ENCODE results near the gene EHMT1. TPM values are rescaled to one million over a fixed set of nuclear protein-coding genes. Genes with fewer than 3 reads are reported as not detected.

The EHMT1 gene
- total RNA-seq, 1 donor from 2014 or later, result 96.5 TPM

GRCh38 chr9:137598943-137599342, 19.9 kb upstream of the EHMT1 start:
- intact Hi-C loops (cut with micrococcal nuclease), result no loop called here
- H3K27ac Mint-ChIP-seq, result no peak overlapping the region
- H3K27me3 Mint-ChIP-seq (ENCODE audit: low read depth), result no peaks in the 10 kb centered on the region
- no peaks in the 10 kb centered on the region for H3K9me3 Mint-ChIP-seq
- DNase-seq (ENCODE audit: low spot score), result no peak
- H3K4me3 Mint-ChIP-seq (ENCODE audit: low read depth), result no peak overlapping the region
- no peaks in the 10 kb centered on the region for H3K36me3 Mint-ChIP-seq (ENCODE audit: low read depth)
- H3K4me1 Mint-ChIP-seq (ENCODE audit: low read depth), result peaks cover 7% of the 10 kb centered on the region

GRCh38 chr9:137602661-137603060, 16.1 kb upstream of the EHMT1 start:
- DNase-seq (ENCODE audit: low spot score), result no peak
- Mint-ChIP-seq H3K27ac (no peak overlapping the region), H3K4me3 (ENCODE audit: low read depth) (peak overlapping the region; percentile 16), H3K36me3 (ENCODE audit: low read depth) (peaks cover 2% of the 10 kb centered on the region), H3K27me3 (ENCODE audit: low read depth) (no peaks in the 10 kb centered on the region), H3K9me3 (no peaks in the 10 kb centered on the region), H3K4me1 (ENCODE audit: low read depth) (peaks cover 17% of the 10 kb centered on the region)
- intact Hi-C loops (cut with micrococcal nuclease), result loop anchor here (10.0 kb wide), 1 partner anchor 138 kb away; no protein-coding TSS in a partner anchor

DNA sequence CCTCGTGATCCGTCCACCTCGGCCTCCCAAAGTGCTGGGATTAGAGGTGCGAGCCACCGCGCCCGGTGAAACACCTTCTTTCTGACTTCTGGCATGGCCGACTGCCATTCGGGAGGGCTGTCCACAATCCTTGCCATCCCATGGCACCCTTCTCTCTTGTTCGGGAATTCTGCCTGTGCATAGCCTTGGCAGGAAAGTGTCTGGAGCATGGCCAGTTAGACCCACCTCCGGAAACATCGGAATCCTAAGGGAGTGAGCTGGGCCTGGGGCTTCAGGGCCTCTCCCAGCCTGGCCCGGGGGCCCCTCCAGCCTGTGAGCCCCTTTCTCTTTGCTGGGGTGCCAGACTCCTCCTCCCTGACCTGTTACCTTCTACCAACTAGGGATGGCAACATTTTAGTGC, 14.9 kb upstream of the EHMT1 start:
- intact Hi-C loops (cut with micrococcal nuclease), result loop anchor here (10.0 kb wide), 1 partner anchor 139 kb away; no protein-coding TSS in a partner anchor
- Mint-ChIP-seq H3K27ac (no peak overlapping the region), H3K27me3 (ENCODE audit: low read depth) (no peaks in the 10 kb centered on the region), H3K9me3 (no peaks in the 10 kb centered on the region), H3K4me1 (ENCODE audit: low read depth) (peaks cover 18% of the 10 kb centered on the region), H3K4me3 (ENCODE audit: low read depth) (peak overlapping the region; percentile 43), H3K36me3 (ENCODE audit: low read depth) (peaks cover 2% of the 10 kb centered on the region)
- no peak for DNase-seq (ENCODE audit: low spot score)

DNA sequence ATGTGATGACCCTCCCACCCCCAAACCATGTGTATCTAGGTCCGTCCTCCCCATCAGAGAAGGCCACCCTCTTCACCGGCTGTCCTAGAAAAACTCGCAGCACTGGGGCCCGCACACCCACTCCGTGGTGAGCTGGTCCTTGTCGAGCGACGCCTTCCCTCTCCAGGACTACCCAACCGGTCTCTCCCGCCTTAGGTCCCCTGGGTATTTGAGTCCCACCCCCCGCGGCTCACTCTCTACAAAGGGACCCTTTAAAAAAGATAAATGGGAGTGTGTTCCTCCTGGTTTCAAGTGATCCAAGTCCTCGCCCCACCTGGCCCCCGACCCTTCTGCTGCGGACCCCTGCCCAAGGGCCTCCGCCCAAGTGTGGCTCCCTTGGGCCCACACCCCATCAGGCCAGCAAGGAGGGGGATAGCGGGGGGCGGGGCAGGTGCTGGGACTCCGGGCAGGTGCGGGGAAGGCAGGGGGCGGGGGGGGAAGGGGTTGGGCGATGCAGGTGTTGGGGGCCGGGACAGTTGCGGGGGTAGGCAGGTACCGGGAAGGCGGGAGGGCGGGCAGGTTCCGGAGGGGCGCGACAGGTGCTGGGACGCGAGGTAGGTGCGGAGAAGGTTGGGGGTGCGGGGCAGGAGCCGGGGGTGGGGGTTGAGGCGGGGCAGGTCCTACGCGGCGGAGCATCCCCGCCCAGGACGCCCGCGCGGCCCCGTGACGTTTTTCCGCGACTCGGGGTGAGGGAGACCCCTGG, 14.3 kb upstream of the EHMT1 start:
- Mint-ChIP-seq H3K4me3 (ENCODE audit: low read depth) (peak overlapping the region; percentile 43), H3K27ac (no peak overlapping the region), H3K9me3 (no peaks in the 10 kb centered on the region), H3K36me3 (ENCODE audit: low read depth) (peaks cover 2% of the 10 kb centered on the region), H3K4me1 (ENCODE audit: low read depth) (peaks cover 18% of the 10 kb centered on the region), H3K27me3 (ENCODE audit: low read depth) (no peaks in the 10 kb centered on the region)
- DNase-seq (ENCODE audit: low spot score), result no peak
- intact Hi-C loops (cut with micrococcal nuclease), result loop anchor here (1.0 to 10.0 kb wide), 4 partner anchors 14 to 140 kb away; partner anchors contain the start of genes MRPL41 and ZMYND19

- Mint-ChIP-seq H3K27ac (peak within 1 kb of the TSS; percentile 62), H3K36me3 (ENCODE audit: low read depth) (peaks cover 2% of the 10 kb centered on the region), H3K4me1 (ENCODE audit: low read depth) (peaks cover 18% of the 10 kb centered on the region), H3K4me3 (ENCODE audit: low read depth) (peak within 1 kb of the TSS; percentile 82), H3K27me3 (ENCODE audit: low read depth) (no peaks in the 10 kb centered on the region), H3K9me3 (no peaks in the 10 kb centered on the region)
- peak; percentile 86 for DNase-seq (ENCODE audit: low spot score)
- intact Hi-C loops (cut with micrococcal nuclease), result loop anchor here (1.0 to 10.0 kb wide), 4 partner anchors 13 to 141 kb away; partner anchors contain the start of genes MRPL41 and ZMYND19
Observed at GRCh38 chr9:137605121-137606004, 13.4 kb upstream of the EHMT1 start, which contains the start of gene ARRDC1. Gene ARRDC1 (plus strand): TSS chr9:137605686. CDS start chr9:137605718, 32 bp downstream.

GRCh38 chr9:137606005-137606621, 12.7 kb upstream of the EHMT1 start:
- Mint-ChIP-seq H3K36me3 (ENCODE audit: low read depth) (peaks cover 2% of the 10 kb centered on the region), H3K27me3 (ENCODE audit: low read depth) (no peaks in the 10 kb centered on the region), H3K4me3 (ENCODE audit: low read depth) (peak overlapping the region; percentile 82), H3K9me3 (no peaks in the 10 kb centered on the region), H3K4me1 (ENCODE audit: low read depth) (peaks cover 18% of the 10 kb centered on the region), H3K27ac (peak overlapping the region; percentile 62)
- intact Hi-C loops (cut with micrococcal nuclease), result loop anchor here (10.0 kb wide), 1 partner anchor 141 kb away; no protein-coding TSS in a partner anchor
- DNase-seq (ENCODE audit: low spot score), result peak; percentile 30

DNA sequence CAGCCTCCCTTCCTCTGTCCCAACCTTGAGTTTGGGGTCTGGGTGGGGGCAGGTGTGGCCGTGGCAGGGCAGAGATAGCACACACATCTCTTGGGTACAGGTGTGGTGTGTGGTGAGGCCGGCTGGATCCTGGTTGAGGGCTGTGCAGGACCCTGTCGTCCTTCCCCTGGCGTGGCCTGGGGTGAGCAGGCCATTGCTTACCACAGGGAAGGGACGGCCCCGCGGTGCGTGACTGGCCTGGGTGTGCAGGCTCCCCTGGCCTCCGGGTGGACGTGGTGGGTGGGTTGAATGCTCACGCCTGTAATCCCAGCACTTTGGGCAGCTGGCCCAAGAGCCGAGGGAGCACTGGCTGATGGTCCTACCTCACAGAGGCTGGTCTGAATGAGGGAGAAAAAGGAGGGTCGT, 12.1 kb upstream of the EHMT1 start:
- H3K27ac Mint-ChIP-seq, result no peak overlapping the region
- H3K27me3 Mint-ChIP-seq (ENCODE audit: low read depth), result no peaks in the 10 kb centered on the region
- no peak for DNase-seq (ENCODE audit: low spot score)

DNA sequence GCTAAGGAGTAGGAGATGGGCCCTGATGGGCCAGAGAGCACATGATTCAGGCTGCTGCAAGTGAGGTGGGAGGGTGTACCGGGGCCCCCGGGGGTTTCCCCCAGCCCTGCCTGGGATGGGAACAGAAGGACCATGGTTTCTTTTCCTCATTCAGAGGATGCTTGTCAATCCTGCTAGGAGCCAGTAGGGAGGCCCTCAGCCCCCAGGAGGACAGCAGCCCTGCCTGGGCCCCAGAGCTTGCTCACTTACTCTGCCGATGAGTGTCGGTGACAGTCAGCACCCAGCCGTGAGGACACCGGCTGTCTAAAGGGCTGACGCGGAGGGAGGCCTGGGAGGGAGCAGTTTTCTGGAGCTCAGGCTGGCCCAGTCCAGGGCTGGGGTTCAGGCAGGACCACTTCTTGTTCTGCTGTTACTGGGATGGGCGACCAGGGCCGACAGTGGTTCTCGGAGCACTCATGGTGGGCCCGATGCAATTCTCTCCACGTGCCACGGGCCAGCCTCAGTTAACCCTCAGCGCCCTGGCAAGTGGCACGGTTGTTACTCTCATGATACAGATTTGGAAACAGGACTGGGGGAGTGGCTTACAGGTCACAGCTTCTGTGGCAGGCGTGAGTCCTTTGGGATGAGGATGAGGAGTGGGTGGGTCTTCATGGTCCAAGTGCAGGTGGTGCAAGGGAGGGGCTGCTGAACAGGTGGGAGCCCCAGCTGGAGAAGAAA, 11.5 kb upstream of the EHMT1 start:
- H3K27me3 Mint-ChIP-seq (ENCODE audit: low read depth), result no peaks in the 10 kb centered on the region
- no peak for DNase-seq (ENCODE audit: low spot score)
- H3K9me3 Mint-ChIP-seq, result no peaks in the 10 kb centered on the region
- no peak overlapping the region for H3K27ac Mint-ChIP-seq
- peaks cover 19% of the 10 kb centered on the region for H3K4me1 Mint-ChIP-seq (ENCODE audit: low read depth)
- peaks cover 2% of the 10 kb centered on the region for H3K36me3 Mint-ChIP-seq (ENCODE audit: low read depth)
- peak overlapping the region; percentile 82 for H3K4me3 Mint-ChIP-seq (ENCODE audit: low read depth)
- intact Hi-C loops (cut with micrococcal nuclease), result loop anchor here (10.0 kb wide), 1 partner anchor 142 kb away; no protein-coding TSS in a partner anchor

More for the DNA sequence above, 12.1 kb upstream of the EHMT1 start:
- peak overlapping the region; percentile 82 for H3K4me3 Mint-ChIP-seq (ENCODE audit: low read depth)
- peaks cover 2% of the 10 kb centered on the region for H3K36me3 Mint-ChIP-seq (ENCODE audit: low read depth)
- intact Hi-C loops (cut with micrococcal nuclease), result loop anchor here (10.0 kb wide), 1 partner anchor 142 kb away; no protein-coding TSS in a partner anchor
- H3K4me1 Mint-ChIP-seq (ENCODE audit: low read depth), result peaks cover 18% of the 10 kb centered on the region
- no peaks in the 10 kb centered on the region for H3K9me3 Mint-ChIP-seq

DNA sequence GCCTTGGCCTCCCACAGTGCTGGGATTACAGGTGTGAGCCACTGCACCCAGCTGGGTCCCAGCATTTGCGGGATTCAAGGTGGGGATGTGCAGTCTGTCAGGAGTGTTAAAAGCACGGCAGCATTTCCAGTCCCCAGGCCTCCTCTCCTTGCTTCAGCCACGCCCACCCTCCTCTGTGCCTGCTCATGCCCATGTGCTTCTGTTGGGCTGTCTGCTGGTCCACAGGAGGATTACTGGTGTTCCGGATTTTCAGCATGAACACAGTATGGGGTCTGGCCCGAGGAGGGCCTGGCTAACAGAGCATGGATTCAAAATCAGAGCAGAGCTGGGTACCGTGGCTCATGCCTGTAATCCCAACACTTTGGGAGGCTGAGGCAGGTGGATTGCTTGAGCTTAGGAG, 7.9 kb upstream of the EHMT1 start:
- Mint-ChIP-seq H3K27ac (peak overlapping the region; percentile 28), H3K4me3 (ENCODE audit: low read depth) (no peak overlapping the region), H3K36me3 (ENCODE audit: low read depth) (peaks cover 19% of the 10 kb centered on the region), H3K4me1 (ENCODE audit: low read depth) (peaks cover 12% of the 10 kb centered on the region), H3K9me3 (no peaks in the 10 kb centered on the region), H3K27me3 (ENCODE audit: low read depth) (no peaks in the 10 kb centered on the region)
- intact Hi-C loops (cut with micrococcal nuclease), result no loop called here
- no peak for DNase-seq (ENCODE audit: low spot score)

GRCh38 chr9:137611623-137612609, 6.9 kb upstream of the EHMT1 start:
- Mint-ChIP-seq H3K9me3 (no peaks in the 10 kb centered on the region), H3K27ac (peak overlapping the region; percentile 28), H3K27me3 (ENCODE audit: low read depth) (no peaks in the 10 kb centered on the region), H3K4me3 (ENCODE audit: low read depth) (no peak overlapping the region), H3K4me1 (ENCODE audit: low read depth) (peaks cover 9% of the 10 kb centered on the region), H3K36me3 (ENCODE audit: low read depth) (peaks cover 20% of the 10 kb centered on the region)
- intact Hi-C loops (cut with micrococcal nuclease), result no loop called here
- no peak for DNase-seq (ENCODE audit: low spot score)

DNA sequence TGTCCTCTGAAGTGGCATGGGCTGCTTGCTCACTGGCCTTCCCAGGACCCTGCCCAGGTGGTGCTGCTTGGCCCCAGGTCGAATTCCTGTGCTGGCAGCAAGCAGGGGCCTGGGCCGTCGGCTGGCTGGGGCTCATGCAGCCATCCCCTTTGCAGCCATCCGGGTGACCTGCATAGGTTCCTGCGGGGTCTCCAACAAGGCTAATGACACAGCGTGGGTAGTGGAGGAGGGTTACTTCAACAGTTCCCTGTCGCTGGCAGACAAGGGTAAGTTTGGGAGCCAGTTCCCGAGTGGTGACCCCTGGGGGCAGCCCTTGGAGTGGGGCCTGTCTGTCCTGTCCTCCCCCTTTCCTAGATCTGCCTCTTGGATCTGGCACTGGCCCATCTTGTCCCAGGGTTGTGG, 6.1 kb upstream of the EHMT1 start:
- peaks cover 25% of the 10 kb centered on the region for H3K36me3 Mint-ChIP-seq (ENCODE audit: low read depth)

More for the DNA sequence above, 6.1 kb upstream of the EHMT1 start:
- H3K4me3 Mint-ChIP-seq (ENCODE audit: low read depth), result no peak overlapping the region
- no peaks in the 10 kb centered on the region for H3K27me3 Mint-ChIP-seq (ENCODE audit: low read depth)
- intact Hi-C loops (cut with micrococcal nuclease), result no loop called here
- no peak for DNase-seq (ENCODE audit: low spot score)
- peaks cover 7% of the 10 kb centered on the region for H3K4me1 Mint-ChIP-seq (ENCODE audit: low read depth)
- no peak overlapping the region for H3K27ac Mint-ChIP-seq
- no peaks in the 10 kb centered on the region for H3K9me3 Mint-ChIP-seq

All from activated T-helper 2 cell treated with anti-CD3 and anti-CD28 coated beads, Interferon-gamma antibody, Interleukin-2, Interleukin-4, amounts not matched to agents 10 μg/mL and 5 μg/mL and 100 μg/mL, durations not matched to agents 14 hours and 24 hours and 36 hours (primary cell).